ENCODE results near the gene SYCP2L. TPM values are rescaled to one million over a fixed set of nuclear protein-coding genes. Genes with fewer than 3 reads are reported as not detected.

The SYCP2L gene
- polyA plus RNA-seq, 1 donor from 2014 or later, result 9.4 TPM

DNA sequence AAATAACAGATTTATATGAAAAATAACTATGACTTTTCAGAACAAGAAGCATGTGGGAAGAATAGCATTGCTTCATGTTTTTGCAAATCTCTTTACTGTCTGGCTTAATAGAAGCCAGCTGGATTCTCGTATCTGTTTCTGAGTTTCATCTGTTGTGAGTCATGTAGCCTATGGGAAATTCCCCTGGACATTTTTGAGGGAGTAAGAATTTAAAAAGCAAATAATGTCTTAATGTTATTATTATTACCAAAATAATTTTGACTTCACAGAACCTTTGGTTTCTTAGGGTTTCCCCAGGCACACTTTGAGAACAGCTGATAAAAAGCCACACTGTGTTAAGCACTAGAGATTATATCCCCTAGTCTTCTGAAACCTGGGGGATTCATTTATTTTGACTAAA is 75.8 kb downstream of the SYCP2L start:
- Histone ChIP-seq H3K4me2 (ENCODE audit: low read length) (no peak overlapping the region), H3K9me2 (ENCODE audit: insufficient read depth, low read length) (no peaks in the 10 kb centered on the region)

DNA sequence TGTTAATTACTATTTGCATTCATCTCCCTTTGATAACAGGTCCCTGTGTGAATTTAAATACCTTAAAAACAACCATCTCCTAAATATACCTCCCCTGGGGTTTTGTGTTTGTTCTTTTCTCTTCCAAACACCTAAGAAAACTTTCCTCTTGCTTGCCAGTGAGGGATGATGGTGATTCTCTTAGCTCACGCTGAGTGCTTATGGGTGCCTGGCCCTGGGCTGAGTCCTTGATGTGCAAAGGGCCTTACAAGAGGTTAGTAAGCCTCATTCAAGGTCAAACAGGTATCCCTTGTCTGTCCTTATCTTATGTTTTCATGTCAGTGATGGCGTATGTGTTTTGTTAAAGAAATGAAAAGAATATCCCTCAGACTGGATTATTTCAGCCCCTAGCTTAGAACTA is 76.3 kb downstream of the SYCP2L start:
- Histone ChIP-seq H3K9me3 (ENCODE audit: low read length) (no peaks in the 10 kb centered on the region), H3K9ac (ENCODE audit: low read length) (no peak overlapping the region), H3K4me3 (ENCODE audit: low read length) (no peak overlapping the region), H4K20me1 (ENCODE audit: insufficient read depth) (no peaks in the 10 kb centered on the region), H3K9me2 (ENCODE audit: insufficient read depth, low read length) (no peaks in the 10 kb centered on the region), H3K27me3 (ENCODE audit: insufficient read depth, low read depth, low read length) (no peaks in the 10 kb centered on the region), H2AFZ (ENCODE audit: low read depth, low read length) (no peak overlapping the region), H3K36me3 (ENCODE audit: insufficient read depth, low read length) (no peaks in the 10 kb centered on the region), H3K4me2 (ENCODE audit: low read length) (no peak overlapping the region), H3K79me2 (replicated peaks; ENCODE audit: insufficient read depth, low read length) (no peaks in the 10 kb centered on the region), H3F3A (ENCODE audit: insufficient read depth, low read length, poor library complexity, severe bottlenecking) (no peaks in the 10 kb centered on the region), H3K27ac (ENCODE audit: low read length) (no peak overlapping the region)
- TF ChIP-seq TAF1 (IDR thresholded peaks at IDR 0.05; ENCODE audit: low read depth) (no peak), EZH2 (IDR thresholded peaks at IDR 0.05; ENCODE audit: borderline replicate concordance, insufficient read depth, low read length, poor library complexity, severe bottlenecking) (no peak), REST (IDR thresholded peaks at IDR 0.05; ENCODE audit: borderline replicate concordance) (no peak), POLR2AphosphoS5 (IDR thresholded peaks at IDR 0.05) (no peak)

More for the DNA sequence above, 75.8 kb downstream of the SYCP2L start:
- H3K27ac ChIP-seq (ENCODE audit: low read length), result no peak overlapping the region
- no peaks in the 10 kb centered on the region for H3K36me3 ChIP-seq (ENCODE audit: insufficient read depth, low read length)
- H4K20me1 ChIP-seq (ENCODE audit: insufficient read depth), result no peaks in the 10 kb centered on the region
- H3K27me3 ChIP-seq (ENCODE audit: insufficient read depth, low read depth, low read length), result no peaks in the 10 kb centered on the region
- H3K9ac ChIP-seq (ENCODE audit: low read length), result no peak overlapping the region
- H3K4me3 ChIP-seq (ENCODE audit: low read length), result no peak overlapping the region
- no peaks in the 10 kb centered on the region for H3K79me2 ChIP-seq (replicated peaks; ENCODE audit: insufficient read depth, low read length)
- no peak for TF ChIP-seq EZH2 (IDR thresholded peaks at IDR 0.05; ENCODE audit: borderline replicate concordance, insufficient read depth, low read length, poor library complexity, severe bottlenecking)
- TF ChIP-seq MXI1 (conservative IDR thresholded peaks at IDR 0.05; ENCODE audit: poor library complexity, severe bottlenecking), result no peak
- no peak for TF ChIP-seq POLR2AphosphoS5 (IDR thresholded peaks at IDR 0.05)
- no peak for TF ChIP-seq EP300 (conservative IDR thresholded peaks at IDR 0.05; ENCODE audit: poor library complexity, severe bottlenecking)
- no peak for TF ChIP-seq SMC3 (conservative IDR thresholded peaks at IDR 0.05; ENCODE audit: poor library complexity)
- TF ChIP-seq CTCF (IDR thresholded peaks at IDR 0.05; ENCODE audit: poor library complexity, severe bottlenecking), result no peak
- no peak for TF ChIP-seq TAF1 (IDR thresholded peaks at IDR 0.05; ENCODE audit: low read depth)
- TF ChIP-seq RAD21 (conservative IDR thresholded peaks at IDR 0.05), result no peak
- no peak for TF ChIP-seq REST (IDR thresholded peaks at IDR 0.05; ENCODE audit: borderline replicate concordance)
- no peak overlapping the region for H2AFZ ChIP-seq (ENCODE audit: low read depth, low read length)
- H3F3A ChIP-seq (ENCODE audit: insufficient read depth, low read length, poor library complexity, severe bottlenecking), result no peaks in the 10 kb centered on the region
- no peaks in the 10 kb centered on the region for H3K9me3 ChIP-seq (ENCODE audit: low read length)
